SKM-1 treated with dmso at 0.1 percent for 144 hours (cell line): ENCODE results near the gene COBLL1.

Experiments
- DNase-seq: peaks from one replicate; lab custom pipeline; 2025; ENCODE audit not compliant: unreplicated experiment; lab: John Stamatoyannopoulos, UW

The COBLL1 gene

DNA sequence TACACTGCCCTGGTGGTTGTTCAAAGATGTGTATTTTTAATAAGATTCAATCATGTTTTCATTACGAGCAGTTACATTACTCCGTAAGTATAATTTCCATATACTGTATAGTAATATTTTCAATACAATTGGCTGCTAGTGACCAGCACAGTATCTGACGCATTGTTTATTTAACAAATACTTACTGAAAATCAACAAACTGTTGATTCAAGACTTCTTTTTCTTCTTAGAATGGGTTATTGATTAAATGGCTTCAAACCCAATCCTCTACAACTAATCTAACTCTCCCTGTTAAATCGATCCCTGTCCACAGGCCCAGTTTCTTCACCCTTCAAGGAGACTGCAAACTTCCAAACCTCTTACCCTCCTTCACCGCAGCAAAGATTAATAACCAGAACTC, 18.5 kb downstream of the COBLL1 start:
- no peak for DNase-seq

DNA sequence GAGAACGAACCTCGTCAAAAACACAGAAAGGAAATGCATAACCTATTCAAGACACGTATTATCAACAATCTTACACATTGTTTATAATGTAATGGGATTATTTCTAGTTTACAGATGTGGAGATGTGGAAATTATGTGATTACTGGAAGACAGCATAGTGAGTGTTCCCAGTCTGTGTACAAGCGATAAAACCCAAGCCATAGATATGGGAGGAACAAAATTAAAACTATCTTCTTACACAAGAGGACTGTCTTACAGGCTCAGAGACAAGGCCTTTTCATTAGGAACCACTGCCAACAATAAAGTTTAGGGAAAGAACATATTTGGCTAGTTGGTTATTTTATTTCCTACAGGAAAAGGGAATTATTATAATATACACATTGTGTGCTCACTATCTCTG, 20.3 kb downstream of the COBLL1 start:
- DNase-seq: no peak

DNA sequence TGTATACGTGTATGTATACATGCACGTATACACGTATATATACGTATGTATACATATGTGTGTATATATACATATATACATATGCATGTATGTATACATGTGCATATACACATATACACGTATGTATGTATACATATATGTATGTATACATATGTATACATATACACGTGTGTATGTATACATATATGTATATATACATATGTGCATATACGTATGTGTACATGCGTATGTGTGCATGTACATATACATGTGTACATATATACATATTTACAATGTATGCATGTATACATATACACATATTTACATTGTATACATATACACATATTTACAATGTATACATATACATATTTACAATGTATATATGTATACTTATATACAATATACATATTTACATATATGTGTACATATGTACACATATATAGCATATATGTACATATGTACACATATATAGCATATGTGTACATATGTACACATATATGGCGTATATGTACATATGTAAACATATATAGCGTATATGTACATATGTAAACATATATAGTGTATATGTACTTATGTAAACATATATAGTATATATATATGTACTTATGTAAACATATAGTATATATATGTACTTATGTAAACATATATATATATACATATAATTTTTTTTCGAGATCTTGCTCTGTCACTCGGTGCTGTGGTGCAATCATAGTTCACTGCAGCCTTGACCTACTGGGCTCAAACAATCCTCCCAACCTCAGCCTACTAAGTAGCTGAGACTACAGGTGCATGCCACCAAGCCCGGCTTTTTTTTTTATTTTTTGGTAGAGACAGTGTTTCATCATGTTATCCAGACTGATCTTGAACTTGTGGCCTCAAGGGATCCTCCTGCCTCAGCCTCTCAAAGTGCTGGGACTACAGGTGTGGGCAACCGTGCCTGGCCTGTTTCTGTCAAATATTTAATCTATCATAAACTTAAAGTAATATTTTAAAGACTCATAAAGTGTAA, 23.2 kb downstream of the COBLL1 start:
- DNase-seq: no peak

DNA sequence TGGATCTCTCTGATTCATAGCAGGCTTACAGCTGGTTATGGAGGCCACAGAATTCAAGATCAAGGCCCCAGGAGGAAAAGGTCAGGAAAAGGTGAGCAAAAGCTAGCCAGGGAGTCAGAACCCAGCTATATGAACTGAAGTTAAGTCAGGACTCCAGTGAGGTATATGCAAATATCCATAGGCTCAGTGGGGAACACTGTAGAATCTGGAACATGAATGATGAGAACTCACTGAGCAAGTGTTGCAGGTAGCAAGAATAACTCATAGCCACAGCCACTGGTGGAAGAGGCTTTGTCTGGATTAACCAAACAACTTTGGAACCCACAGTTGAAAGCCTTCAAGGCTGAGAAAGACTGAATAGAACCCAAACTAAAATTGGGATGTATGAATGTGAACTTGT, 24.7 kb downstream of the COBLL1 start:
- no peak for DNase-seq

DNA sequence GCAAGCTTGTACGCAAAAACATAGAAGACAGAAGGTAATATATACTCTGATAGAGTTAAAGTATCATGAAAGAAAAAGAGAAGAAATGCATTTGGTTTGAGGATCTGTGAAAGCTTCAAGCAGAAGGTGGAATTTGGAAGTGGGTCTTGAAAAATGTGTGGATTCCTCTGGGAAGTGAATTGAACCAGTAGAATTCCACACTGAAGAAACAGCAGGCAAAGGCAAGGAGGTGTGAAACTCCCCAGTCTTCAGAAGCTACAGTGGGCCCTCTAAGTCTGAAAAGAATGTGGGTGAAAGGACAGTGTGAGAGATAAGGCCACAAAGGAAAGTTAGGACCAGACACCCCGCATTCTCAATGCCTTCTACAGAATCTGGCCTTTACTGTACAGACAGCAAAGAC, 25.6 kb downstream of the COBLL1 start:
- no peak for DNase-seq

DNA sequence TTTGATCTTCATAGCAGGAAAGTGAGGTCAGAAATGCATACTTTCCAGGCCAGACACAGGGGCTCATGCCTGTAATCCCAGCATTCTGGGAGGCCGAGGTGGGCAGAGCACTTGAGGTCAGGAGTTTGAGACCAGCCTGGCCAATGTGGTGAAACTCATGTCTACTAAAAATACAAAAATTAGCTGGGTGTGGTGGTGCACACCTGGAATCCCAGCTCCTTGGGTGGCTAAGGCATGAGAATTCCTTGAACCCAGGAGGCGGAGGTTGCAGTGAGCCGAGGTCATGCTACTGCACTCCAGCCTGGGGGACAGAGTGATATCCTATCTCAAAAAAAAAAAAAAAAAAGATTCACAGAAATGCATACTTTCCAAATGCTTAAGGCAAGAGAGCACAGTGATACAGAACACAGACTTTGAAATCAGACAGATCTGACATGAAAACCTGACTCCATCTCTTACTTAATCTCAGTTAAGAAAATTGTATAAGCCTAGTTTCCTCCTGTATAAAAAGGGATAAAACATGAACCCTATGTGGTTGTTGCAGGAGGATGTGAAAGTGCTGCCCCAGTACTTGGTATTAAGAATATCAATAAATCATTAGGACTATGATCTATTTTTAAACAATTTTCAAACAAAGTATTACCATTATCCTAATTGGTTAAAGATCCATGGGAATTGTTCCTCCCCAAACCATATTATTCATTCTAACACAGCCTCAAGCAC, 26.4 kb downstream of the COBLL1 start:
- DNase-seq: no peak

DNA sequence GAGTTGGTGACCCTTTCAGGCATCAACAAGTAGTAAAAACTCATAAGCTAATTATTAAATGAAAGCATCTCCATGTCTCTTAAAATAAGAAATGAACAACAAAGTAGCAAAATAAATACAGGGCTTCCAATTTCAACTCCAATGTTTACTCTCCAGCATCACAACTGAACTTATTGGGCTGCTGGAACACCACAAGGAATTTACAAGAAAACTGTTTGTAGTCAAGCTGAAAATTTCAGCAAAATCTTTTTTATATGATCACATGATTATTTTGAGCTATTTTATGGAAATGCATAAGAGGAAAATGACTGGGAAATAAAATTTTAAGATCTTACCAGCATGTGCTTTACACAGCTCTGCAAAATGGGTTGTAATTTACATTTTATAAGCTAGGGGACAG, 28.1 kb downstream of the COBLL1 start:
- no peak for DNase-seq

DNA sequence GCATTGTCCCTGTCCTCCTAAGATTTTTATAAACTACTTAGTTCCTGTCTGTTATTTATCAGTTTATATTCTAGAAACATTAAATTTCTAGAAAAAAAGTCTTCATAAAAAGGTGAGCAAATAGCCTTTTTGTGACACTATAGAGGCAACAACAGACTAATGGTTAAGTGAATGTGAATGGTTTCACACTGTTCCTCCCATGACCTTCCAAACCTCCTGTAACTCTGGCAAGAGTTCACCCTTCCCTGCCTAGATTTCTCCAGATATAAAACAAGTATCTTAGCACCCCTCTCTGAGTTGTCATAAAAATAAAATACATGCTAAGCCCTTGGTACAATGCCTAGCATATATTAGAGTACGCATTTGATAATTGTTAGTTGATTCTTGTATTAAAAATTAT, 29.2 kb downstream of the COBLL1 start:
- no peak for DNase-seq

DNA sequence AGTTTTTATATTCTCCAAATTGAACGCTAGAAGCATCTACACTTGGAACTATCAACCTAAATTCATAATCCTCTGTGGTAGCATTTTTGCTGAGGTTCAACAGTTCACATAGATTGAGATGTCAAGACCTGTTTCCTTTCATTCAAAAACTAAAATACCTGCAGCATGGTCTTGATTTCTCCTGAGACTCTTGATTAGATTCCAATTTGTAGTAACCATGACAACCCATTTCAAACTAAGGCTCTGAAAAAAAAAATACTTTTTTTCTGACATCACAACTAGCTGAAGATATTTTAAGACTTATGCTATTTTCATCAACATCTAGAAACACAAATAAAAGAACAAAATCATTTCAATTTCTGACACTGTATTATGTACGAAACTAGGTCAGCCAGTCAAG, 29.8 kb downstream of the COBLL1 start:
- no peak for DNase-seq

DNA sequence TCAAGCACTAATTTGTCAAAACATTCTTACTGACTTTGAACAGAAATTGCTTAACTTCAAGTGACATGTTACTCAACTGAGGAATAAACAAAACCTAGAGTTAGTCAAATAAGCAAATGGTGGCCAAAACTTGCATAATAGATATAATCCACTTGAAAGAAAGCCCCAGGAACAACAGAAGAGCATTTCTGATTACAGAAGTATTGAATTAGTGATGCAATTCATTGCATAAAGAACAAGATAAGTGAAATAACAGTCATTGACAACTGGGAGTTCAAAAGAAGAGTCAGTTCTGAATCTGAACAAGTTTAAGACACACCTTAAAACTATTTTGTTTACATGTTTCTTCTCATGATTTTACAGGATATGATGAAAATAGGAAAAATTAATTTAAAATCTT, 30.8 kb downstream of the COBLL1 start:
- no peak for DNase-seq

DNA sequence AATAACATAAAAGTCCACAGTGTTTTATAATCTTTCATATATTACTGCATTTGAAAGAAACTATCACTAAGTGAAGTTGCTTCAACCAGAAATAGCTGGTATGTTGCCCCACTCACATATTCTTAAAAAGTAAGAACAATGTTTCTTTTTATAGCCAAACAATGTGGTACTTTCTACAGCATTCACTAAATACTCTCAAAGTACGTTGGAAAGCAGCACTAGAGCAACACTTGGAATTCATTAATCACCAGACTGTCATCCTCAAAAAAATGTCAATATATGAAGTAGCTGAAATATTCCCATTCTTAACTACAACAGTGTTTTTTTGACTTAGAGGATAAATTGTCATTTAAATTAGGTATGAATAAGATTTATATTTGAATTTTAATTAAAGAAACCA, 32.8 kb downstream of the COBLL1 start:
- DNase-seq: no peak

DNA sequence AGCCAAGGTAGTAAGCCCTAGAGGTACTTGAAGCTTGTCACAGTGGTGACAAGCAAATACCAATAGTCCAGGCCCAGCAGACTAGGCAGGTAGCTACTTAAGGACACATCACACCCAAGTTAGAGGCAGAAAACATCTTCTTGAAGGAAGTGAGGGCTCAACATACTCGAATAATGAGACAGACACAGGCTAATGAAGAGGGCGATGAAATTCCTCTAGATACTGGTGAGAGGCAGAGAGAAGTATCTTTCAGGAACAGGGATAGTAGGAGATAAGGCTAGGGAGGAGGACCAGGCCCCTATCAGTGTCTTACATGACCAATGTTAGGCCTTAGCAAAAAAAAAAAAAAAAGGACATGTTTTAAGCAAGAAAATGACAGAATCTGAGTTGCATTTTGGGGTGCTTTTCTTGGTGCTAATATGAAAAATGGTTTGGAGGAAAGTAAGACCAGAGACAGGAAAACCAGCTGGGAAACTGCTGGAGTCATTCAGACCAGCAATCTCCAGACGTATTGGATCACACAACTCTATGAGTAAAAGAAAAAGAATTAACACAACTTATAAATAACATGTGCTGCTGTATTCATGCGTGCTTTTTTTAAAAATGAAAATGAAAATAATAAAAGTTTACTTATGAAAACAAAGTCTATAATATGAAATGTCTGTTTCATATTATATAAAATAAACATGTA, 37.7 kb downstream of the COBLL1 start:
- no peak for DNase-seq

DNA sequence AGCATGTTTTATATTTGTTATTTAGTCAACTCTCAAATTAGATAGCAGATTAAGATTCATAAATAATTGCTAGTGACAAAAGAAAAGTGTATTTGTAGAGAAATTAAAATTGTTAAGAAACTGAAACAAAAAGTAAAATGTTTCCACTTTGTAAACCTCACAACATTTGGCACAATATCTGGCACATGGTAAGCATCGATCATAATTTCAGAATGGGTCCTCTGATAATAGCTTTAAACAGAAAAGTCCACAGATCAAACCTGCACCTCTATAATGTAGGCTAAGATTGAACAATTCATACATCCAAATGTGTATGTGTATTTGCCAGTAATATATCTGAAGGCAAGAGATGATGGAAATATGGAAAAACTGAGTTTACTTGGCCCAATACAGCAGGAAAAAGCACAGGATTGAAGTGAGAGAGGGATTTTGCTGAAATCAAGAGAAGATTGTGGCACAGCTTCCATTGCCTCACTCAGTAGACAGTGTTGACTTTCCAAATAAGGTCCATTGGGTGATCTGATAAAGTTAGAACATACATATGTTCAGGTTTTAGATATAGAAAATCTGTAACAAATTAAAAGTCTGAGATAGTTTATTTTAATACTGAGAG, 39.4 kb downstream of the COBLL1 start:
- no peak for DNase-seq

DNA sequence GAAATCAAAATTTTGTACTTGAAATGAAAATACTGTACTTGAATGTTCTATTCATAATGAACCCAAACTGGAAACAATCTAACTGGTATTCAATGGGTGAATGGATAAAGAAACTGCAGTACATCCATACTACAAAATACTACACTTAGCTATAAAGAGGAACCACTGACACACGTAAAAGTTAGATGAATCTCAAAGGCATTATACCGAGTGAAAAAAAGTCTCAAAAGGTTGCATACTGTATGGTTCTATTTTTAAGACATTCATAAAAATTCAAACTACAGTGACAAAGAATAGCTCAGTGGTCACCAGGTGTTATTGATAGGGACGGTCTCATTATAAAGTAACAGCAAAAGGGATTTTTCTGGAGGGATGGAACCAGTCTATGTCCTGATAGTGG, 41.1 kb downstream of the COBLL1 start:
- no peak for DNase-seq

DNA sequence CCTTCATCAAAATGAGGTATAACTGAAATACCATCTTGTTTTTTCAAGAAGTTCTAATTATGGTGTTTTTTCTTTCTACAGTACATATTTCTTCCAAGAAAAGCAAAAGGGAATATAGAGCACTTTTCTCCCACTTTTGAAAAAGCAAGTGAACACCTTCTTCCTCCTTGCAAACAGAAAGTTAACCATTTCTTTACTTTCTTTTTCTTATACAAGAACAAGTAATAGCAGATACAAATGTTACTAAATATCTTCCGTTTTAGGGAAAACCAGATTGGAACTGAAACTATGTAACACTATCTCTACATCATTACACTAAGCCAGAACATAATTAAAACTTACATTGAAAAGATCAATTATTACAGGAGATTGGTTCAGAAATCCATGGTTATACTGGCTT, 44.0 kb downstream of the COBLL1 start:
- DNase-seq: no peak

DNA sequence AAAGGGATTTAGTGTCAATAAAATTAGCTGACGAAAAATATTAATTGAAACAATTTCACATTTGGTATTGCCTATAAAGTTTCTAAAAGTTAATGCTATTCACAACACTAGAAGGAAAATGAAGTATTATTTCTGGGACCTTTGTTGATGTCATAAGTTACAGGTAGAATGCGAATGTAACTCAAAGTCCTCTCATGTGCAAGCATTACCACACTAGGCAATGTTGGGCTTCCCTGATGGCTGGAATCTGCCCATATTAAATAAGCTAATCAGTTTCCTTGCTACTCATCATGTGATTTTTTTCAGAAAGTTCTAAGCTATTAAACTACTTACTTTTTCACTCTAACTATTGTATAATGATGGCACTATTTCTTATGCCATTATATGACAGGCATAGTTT, 44.6 kb downstream of the COBLL1 start:
- DNase-seq: no peak

DNA sequence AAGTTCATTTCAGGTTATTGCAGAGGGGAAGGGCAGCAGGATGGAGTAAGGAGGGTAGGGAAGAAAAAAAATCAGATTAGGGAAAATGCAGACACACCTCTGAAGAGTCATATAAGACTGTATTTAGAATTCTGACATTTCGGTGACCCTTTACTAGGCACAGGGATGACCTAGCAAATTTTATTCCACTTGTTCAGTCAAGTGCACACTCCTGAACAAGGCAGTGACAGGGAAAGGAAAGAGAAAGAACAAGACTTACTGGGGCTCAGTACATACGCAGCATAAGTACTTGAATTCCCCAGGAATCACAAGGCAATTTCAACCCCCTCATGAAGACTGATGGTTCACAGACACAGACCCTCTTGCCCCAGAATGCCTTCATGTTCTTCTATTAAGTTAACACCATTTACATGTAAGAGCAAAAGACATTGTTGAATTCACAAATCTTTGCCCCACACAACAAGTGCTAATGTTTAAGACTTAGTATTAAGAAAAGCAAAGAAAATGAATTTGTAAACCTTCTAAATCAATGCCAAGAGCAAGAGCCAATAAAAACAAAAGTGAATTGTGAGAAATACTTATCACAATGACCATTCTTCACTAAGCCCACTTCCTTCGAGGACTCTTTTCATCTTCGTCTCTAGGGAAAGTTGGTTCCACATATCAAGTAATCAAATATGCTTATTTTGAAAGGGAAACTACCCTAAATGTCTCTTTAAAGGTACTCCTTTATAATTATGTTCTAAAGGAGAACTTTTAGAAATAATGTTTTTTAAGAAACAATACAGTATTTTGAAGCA, 47.0 kb downstream of the COBLL1 start:
- DNase-seq: no peak

DNA sequence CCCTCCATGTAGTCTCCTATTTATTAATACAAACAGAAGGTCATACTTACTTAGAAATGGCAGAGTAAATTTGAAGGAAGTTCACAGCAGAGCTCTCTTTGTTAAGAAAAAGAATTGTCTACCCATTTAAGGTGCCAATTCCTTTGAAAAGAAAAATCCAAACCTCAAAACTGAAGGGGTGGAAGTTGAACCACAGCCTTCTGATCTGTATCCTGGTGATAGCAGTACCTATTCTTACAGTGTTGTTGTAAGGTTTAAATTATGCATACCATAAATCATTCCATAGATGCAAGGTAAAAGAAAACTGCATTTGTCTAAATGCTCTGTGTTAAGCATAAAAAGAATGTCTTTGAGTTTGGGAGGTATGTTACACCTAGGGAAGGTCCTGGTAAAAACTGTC, 47.6 kb downstream of the COBLL1 start:
- DNase-seq: no peak

DNA sequence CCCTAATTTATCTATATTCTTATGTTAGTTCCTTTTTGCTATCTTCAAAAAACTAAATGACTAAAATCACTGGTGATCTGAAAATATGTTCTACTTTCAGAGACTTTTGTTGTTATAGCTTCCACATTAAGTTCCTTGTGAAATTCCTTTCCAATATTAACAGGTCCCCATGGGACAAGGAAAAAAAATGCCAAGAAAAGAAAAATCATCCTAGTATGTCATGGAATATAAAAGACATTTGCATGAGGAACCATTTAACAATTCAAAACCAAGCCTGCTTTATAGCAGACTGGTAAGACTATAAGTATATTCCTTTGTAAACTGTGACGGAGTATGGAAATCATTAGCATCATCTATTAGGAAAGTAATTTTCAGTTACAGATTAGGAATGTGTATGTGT, 48.1 kb downstream of the COBLL1 start:
- no peak for DNase-seq

DNA sequence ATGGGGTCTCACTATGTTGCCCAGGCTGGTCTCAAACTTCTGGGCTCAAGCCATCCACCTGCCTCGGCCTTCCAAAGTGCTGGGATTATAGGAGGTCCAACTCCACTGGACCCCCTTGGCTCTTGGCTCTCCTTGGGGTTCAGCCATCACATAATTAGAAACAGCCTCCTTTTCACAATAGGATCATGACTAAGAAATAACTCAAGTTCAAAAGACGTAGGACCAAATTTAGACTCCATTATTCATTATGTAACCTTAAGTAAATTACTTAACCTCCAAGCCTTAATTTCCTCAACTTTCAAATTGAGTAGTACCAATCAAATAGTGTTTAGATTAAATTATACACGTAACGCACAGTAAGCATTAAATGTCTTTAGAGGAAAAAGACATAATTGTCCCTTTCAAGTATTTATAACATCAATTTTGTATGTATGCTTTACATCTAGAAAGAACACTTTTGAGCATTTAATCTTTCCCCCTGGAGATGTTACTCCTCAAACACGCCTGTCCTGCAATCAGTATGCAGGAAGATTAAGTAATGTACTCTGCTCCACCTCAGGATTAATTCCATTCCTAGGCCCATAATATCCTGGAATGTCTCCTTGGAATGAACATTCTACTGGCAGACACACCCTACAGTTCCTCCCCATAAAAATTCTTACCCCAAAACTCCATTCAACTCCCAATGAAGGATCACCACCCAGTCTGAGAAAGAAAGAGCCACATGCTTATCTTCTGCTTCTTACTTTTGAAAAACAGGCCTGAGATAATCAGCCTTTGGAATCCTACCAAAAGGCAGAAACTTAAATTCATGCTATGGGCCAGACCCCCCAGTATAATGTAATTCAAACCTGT, 49.1 kb downstream of the COBLL1 start:
- no peak for DNase-seq
